Colonic mucosa (tissue), 4 donors: ENCODE measurements around the gene SRSF9. TPM values are rescaled to one million over a fixed set of nuclear protein-coding genes. Genes with fewer than 3 reads are reported as not detected.

Experiments used
- DNase-seq: peaks from one replicate; pipeline ENCODE4 v3.0.0-alpha.2; 2020
- H3K27ac ChIP-seq: fragments of 200-600 bp; one replicate; pipeline ENCODE4 v1.8.0; 2021
- H3K27me3 ChIP-seq: fragments of 200-600 bp; one replicate; pipeline ENCODE4 v1.8.0; 2021
- H3K36me3 ChIP-seq: fragments of 200-600 bp; one replicate; pipeline ENCODE4 v1.8.0; 2021
- H3K4me1 ChIP-seq: fragments of 200-600 bp; one replicate; pipeline ENCODE4 v1.8.0; 2021; ENCODE audit warnings: mild to moderate bottlenecking
- H3K4me3 ChIP-seq: fragments of 200-600 bp; one replicate; pipeline ENCODE4 v1.8.0; 2021
- H3K9ac ChIP-seq, 2 donors: one replicate each; pipeline ENCODE4 v1.7.0; 2013; ENCODE audit warnings: control low read depth in 2 of 2, low read depth in 2 of 2, low read length in 2 of 2
- H3K9me3 ChIP-seq: fragments of 200-600 bp; one replicate; pipeline ENCODE4 v1.8.0; 2021
- intact Hi-C: fragments of 100-400 bp; cut with DNase I; formaldehyde crosslinking; loops from one replicate; pipeline ENCODE4 v1.14.1; 2022
- total RNA-seq, 2 donors: library from RNA; stranded (reverse); fragmentation: NEBNext Ultra II Directional in 1 of 2; extraction: Animal tissue kit (Norgen Biotek cat#: 25700) in 1 of 2; gene quantifications; one replicate each; pipeline ENCODE4 v1.2.1, GENCODE V29; 2021
- TF ChIP-seq, protein P1 (sequence below): fragments of 200-600 bp; IDR thresholded peaks from one replicate; pipeline ENCODE4 v1.8.0; 2022; ENCODE audit warnings: antibody characterized with exemption, mild to moderate bottlenecking
- donor health status: healthy.
- donor health status: DM: no; HTN: no; CAD: no.
- donor health status: DM: no; HTN: no; CAD: no.

Gene SRSF9
- total RNA-seq, 2 donors from 2014 or later, result 169 to 216 TPM

DNA sequence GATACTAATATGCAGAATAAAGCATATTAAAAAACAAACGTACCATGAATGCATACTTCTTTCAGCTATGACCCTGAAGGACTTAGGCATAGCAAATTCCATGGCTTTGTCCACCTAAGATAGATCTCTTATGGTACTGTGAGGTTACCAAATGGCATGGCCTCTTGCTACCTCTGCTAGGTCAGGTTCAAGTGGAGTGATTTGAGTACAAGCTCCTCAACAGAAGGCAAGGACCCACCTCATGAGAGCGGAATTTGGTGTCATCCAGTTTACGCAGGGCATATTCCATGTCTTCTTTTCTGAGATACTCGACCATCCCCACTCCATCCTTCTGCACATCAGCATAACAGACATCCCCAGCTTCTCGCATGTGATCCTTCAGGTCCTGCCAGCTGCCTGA, 5.8 kb downstream of the SRSF9 start:
- TF ChIP-seq, protein P1, sequence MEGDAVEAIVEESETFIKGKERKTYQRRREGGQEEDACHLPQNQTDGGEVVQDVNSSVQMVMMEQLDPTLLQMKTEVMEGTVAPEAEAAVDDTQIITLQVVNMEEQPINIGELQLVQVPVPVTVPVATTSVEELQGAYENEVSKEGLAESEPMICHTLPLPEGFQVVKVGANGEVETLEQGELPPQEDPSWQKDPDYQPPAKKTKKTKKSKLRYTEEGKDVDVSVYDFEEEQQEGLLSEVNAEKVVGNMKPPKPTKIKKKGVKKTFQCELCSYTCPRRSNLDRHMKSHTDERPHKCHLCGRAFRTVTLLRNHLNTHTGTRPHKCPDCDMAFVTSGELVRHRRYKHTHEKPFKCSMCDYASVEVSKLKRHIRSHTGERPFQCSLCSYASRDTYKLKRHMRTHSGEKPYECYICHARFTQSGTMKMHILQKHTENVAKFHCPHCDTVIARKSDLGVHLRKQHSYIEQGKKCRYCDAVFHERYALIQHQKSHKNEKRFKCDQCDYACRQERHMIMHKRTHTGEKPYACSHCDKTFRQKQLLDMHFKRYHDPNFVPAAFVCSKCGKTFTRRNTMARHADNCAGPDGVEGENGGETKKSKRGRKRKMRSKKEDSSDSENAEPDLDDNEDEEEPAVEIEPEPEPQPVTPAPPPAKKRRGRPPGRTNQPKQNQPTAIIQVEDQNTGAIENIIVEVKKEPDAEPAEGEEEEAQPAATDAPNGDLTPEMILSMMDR, result no peak
- H3K9ac ChIP-seq, result no peak overlapping the region
- no peaks in the 10 kb centered on the region for H3K9me3 ChIP-seq
- H3K27me3 ChIP-seq, result no peaks in the 10 kb centered on the region
- H3K27ac ChIP-seq, result no peak overlapping the region
- peaks cover 34% of the 10 kb centered on the region for H3K36me3 ChIP-seq
- H3K4me1 ChIP-seq, result no peaks in the 10 kb centered on the region
- DNase-seq, result no peak
- H3K4me3 ChIP-seq, result no peak overlapping the region
- intact Hi-C loops, result no loop called here

DNA sequence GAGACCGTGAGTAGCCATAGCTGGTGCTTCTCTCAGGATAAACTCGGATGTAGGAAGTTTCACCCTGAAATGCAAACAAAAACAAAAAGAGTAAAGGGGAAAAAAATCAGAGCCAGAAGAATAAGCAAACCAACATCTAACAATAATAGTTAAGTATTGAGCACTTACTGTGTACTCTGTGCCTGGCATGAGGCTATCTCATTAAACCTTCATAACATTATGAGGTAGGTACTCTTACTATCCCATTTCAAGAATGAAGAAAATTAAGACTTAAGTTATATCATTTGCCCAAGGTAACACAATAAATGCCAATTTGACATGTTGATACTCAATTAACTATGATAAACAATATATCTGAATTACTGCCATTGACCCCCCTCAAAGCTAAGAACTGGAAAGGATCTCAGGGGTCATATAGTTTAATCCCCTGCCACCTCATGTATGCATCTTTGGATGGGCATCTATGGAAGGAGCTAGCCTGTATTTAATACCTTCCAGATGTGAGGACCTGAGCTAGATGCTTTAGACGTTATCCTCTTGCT, 7.4 kb downstream of the SRSF9 start:
- Histone ChIP-seq H3K27me3 (no peaks in the 10 kb centered on the region), H3K27ac (no peak overlapping the region), H3K36me3 (peaks cover 41% of the 10 kb centered on the region), H3K4me1 (no peaks in the 10 kb centered on the region), H3K9ac (no peak overlapping the region), H3K9me3 (no peaks in the 10 kb centered on the region), H3K4me3 (no peak overlapping the region)
- intact Hi-C loops, result no loop called here
- TF ChIP-seq, protein P1, result no peak
- no peak for DNase-seq

DNA sequence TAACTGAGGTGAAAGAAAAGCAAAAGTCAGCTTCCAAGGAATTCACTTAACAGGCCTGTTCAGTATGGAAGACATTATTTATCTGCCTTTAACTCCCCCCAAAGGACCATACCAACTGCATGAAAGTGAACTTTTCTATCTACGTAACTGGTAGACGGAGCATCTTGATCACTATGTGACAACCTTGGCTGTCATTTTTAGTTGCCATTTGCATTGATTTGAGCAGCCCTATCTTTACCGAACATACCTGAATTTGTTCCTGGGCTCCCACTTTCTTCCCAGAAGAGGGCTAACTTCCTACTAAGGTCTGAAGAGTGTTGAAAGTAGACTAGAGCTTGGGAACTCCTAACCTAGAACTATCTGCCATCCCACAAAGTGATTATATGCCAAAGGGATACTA, 9.4 kb downstream of the SRSF9 start:
- intact Hi-C loops, result no loop called here
- TF ChIP-seq, protein P1, result no peak
- Histone ChIP-seq H3K4me1 (no peaks in the 10 kb centered on the region), H3K9me3 (no peaks in the 10 kb centered on the region), H3K27me3 (no peaks in the 10 kb centered on the region), H3K27ac (no peak overlapping the region), H3K9ac (no peak overlapping the region), H3K36me3 (peaks cover 38% of the 10 kb centered on the region), H3K4me3 (no peak overlapping the region)
- DNase-seq, result no peak

DNA sequence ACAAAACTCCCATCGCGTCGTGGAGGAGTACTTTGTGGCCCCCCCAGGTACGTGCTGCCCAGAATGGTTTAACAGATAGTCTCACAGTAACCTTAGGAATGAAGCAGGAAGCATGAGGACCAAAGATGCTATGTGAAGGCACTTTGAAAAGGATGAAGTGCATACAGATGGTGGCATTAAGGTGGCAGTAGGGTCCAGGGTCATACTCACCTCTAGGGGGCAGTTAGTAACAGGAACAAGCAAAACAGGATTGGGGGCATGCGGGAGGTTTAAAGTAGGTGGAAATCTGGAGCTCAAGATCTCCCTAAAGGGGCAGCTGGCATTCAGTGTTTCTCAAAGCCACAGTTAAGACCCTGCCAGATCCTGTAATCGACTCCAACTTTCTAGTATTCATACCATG, 12.4 kb downstream of the SRSF9 start:
- Histone ChIP-seq H3K9ac (no peak overlapping the region), H3K9me3 (no peaks in the 10 kb centered on the region), H3K4me1 (no peaks in the 10 kb centered on the region), H3K36me3 (peaks cover 21% of the 10 kb centered on the region), H3K4me3 (no peak overlapping the region), H3K27me3 (no peaks in the 10 kb centered on the region), H3K27ac (no peak overlapping the region)
- TF ChIP-seq, protein P1, result no peak
- DNase-seq, result no peak
- intact Hi-C loops, result no loop called here

DNA sequence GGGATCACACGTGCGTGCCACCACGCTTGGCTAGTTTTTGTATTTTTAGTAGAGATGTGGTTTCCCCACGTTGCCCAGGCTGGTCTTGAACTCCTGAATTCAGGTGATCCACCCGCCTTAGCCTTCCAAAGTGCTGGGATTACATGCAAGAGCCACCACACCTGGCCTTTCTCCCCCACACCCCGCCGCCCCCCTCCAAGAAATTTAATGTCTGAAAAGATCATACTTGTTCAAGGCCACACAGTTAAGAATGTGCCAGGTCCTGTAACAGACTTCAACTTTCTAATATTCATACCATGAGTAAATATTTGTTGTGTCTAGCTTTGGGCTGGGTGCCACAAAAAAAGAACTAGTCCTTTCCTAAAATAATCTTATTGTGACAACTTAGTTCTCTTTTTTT, 14.2 kb downstream of the SRSF9 start:
- Histone ChIP-seq H3K9ac (no peak overlapping the region), H3K36me3 (peaks cover 19% of the 10 kb centered on the region), H3K27me3 (no peaks in the 10 kb centered on the region), H3K27ac (no peak overlapping the region), H3K9me3 (no peaks in the 10 kb centered on the region), H3K4me1 (no peaks in the 10 kb centered on the region), H3K4me3 (no peak overlapping the region)
- no peak for DNase-seq
- TF ChIP-seq, protein P1, result no peak
- intact Hi-C loops, result no loop called here
